A549 (cell line): Measurements from ENCODE around the gene SLC49A3.

Source experiments
- CTCF ChIP-seq: fragments of >200 bp; sonication (Bioruptor Twin); formaldehyde crosslinking; IDR thresholded peaks from 3 replicates; pipeline ENCODE4 v1.5.1; 2016
- KDM5A ChIP-seq: fragments of 200-600 bp; sonication (generic); IDR thresholded peaks from 2 replicates; pipeline ENCODE4 v1.6.1; 2016; ENCODE audit warnings: antibody characterized with exemption, mild to moderate bottlenecking
- TF ChIP-seq, protein P1 (sequence below): fragments of 150-350 bp; IDR thresholded peaks from 2 replicates; pipeline ENCODE4 v1.6.1; 2014; ENCODE audit warnings: low read depth, mild to moderate bottlenecking, low read length

GRCh38 chr4:689723-690122 lies 772 bp upstream of the SLC49A3 start:
- TF ChIP-seq CTCF: no peak
- TF ChIP-seq, protein P1, sequence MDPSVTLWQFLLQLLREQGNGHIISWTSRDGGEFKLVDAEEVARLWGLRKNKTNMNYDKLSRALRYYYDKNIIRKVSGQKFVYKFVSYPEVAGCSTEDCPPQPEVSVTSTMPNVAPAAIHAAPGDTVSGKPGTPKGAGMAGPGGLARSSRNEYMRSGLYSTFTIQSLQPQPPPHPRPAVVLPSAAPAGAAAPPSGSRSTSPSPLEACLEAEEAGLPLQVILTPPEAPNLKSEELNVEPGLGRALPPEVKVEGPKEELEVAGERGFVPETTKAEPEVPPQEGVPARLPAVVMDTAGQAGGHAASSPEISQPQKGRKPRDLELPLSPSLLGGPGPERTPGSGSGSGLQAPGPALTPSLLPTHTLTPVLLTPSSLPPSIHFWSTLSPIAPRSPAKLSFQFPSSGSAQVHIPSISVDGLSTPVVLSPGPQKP: no peak
- TF ChIP-seq KDM5A: no peak
